ENCODE data around the gene CREB5. TPM values are rescaled to one million over a fixed set of nuclear protein-coding genes. Genes with fewer than 3 reads are reported as not detected.

The CREB5 gene
- total RNA-seq, 3 donors from 2014 or later = 17.3 to 19.7 (median 18.0) TPM

- Histone ChIP-seq H3K4me3 (no peak overlapping the region), H3K27me3 (no peaks in the 10 kb centered on the region), H3K4me1 (no peaks in the 10 kb centered on the region), H3K36me3 (no peaks in the 10 kb centered on the region), H3K27ac (no peak overlapping the region), H3K9me3 (no peaks in the 10 kb centered on the region)
- intact Hi-C loops (cut with DNase I; ENCODE audit: low total_unique reads) = no loop called here
- no peak for DNase-seq (ENCODE audit: low spot score in 2 of 2)
- TF ChIP-seq CTCF (IDR thresholded peaks at IDR 0.05) = peak; percentile 12 to 28 (median 21)
- TF ChIP-seq POLR2AphosphoS5 (IDR thresholded peaks at IDR 0.05) = no peak
These were observed 428.3 kb downstream of the CREB5 start for GRCh38 chr7:28840592-28840995.

GRCh38 chr7:28841766-28842165, 429.4 kb downstream of the CREB5 start:
- Histone ChIP-seq H3K27me3 (no peaks in the 10 kb centered on the region), H3K4me3 (no peak overlapping the region), H3K36me3 (no peaks in the 10 kb centered on the region), H3K9me3 (no peaks in the 10 kb centered on the region), H3K4me1 (no peaks in the 10 kb centered on the region), H3K27ac (no peak overlapping the region)
- intact Hi-C loops (cut with DNase I; ENCODE audit: low total_unique reads) = no loop called here
- TF ChIP-seq CTCF (IDR thresholded peaks at IDR 0.05) (no peak), POLR2AphosphoS5 (IDR thresholded peaks at IDR 0.05) (no peak), POLR2A (IDR thresholded peaks at IDR 0.05) (no peak)
- no peak for DNase-seq (ENCODE audit: low spot score in 2 of 2)

DNA sequence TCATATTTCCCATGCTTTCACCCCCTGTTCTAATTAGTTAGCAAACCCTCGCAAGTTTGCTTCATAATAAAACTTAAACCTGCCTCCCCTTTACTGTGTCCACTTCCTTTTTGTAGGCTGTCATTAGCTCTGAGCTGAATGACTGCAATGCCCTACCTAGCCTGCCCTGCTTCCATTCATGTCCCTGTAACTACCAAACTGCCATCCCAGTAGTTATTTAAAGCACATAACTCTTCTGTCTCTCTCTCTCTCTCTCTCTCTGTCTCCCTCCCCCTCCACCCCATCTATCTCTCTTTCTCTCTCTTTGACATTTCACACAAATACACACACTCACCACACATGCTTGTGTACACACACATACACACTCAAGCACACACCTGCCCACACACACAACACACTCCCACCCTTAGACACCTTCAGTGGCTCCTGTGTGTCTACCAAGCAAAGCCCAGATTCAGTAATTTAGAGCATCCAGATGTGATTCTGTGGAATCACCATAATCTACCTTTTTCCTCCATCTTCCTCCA, 430.5 kb downstream of the CREB5 start:
- intact Hi-C loops (cut with DNase I; ENCODE audit: low total_unique reads) = no loop called here
- Histone ChIP-seq H3K4me1 (no peaks in the 10 kb centered on the region), H3K36me3 (no peaks in the 10 kb centered on the region), H3K9me3 (no peaks in the 10 kb centered on the region), H3K4me3 (no peak overlapping the region), H3K27me3 (no peaks in the 10 kb centered on the region), H3K27ac (no peak overlapping the region)
- TF ChIP-seq POLR2AphosphoS5 (IDR thresholded peaks at IDR 0.05) = no peak
- TF ChIP-seq POLR2A (IDR thresholded peaks at IDR 0.05) = no peak
- no peak for TF ChIP-seq CTCF (IDR thresholded peaks at IDR 0.05)
- DNase-seq (ENCODE audit: low spot score in 2 of 2) = no peak

- no peaks in the 10 kb centered on the region for H3K27me3 ChIP-seq
- no peak for TF ChIP-seq CTCF (IDR thresholded peaks at IDR 0.05)
- TF ChIP-seq POLR2AphosphoS5 (IDR thresholded peaks at IDR 0.05) = no peak
- no peak for TF ChIP-seq POLR2A (IDR thresholded peaks at IDR 0.05)
- H3K4me3 ChIP-seq = no peak overlapping the region
- no peak overlapping the region for H3K27ac ChIP-seq
- no peak for DNase-seq (ENCODE audit: low spot score in 2 of 2)
- intact Hi-C loops (cut with DNase I; ENCODE audit: low total_unique reads) = no loop called here
- no peaks in the 10 kb centered on the region for H3K36me3 ChIP-seq
- H3K4me1 ChIP-seq = no peaks in the 10 kb centered on the region
- no peaks in the 10 kb centered on the region for H3K9me3 ChIP-seq
These were observed 432.8 kb downstream of the CREB5 start for GRCh38 chr7:28845106-28845505.

DNA sequence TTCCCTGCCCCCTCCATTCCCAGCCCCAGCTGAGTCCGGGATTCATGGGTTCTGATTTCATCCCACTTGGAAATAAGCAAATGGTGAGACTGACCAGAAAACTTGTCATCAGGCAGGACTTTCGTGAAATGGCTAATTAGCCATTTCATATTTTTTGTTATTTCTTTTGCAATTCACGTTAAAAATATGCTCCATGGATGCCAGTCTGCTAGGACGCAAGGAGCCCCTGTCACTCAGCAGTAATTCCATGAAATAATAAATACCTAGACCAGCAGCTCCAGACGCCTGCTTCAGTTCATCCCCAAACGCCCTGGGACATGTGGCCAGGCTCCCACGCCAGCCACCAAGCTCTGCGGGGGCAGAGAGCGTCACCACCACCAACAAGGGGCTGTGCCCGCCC, 434.9 kb downstream of the CREB5 start:
- intact Hi-C loops (cut with DNase I; ENCODE audit: low total_unique reads) = no loop called here
- H3K36me3 ChIP-seq = no peaks in the 10 kb centered on the region
- no peak for DNase-seq (ENCODE audit: low spot score in 2 of 2)
- no peaks in the 10 kb centered on the region for H3K9me3 ChIP-seq
- H3K4me3 ChIP-seq = no peak overlapping the region
- no peak for TF ChIP-seq POLR2A (IDR thresholded peaks at IDR 0.05)
- TF ChIP-seq POLR2AphosphoS5 (IDR thresholded peaks at IDR 0.05) = no peak
- TF ChIP-seq CTCF (IDR thresholded peaks at IDR 0.05) = no peak
- peaks cover 0 to 3% of the 10 kb centered on the region in 2 donors for H3K27me3 ChIP-seq
- no peak overlapping the region for H3K27ac ChIP-seq
- H3K4me1 ChIP-seq = no peaks in the 10 kb centered on the region

All from breast epithelium (tissue), 4 donors.